Femur (tissue), 1 donor: ENCODE measurements around the gene EGFL8.
A peak's percentile ranks its signal among the peaks of the same experiment; 100 is the strongest.
"Not testable (repeated sequence)": the region's sequence is repeated elsewhere in the genome, so short reads cannot be mapped to it uniquely, and the experiment has no call there.

Experiments used
- DNase-seq: peaks from one replicate; pipeline ENCODE4 v3.0.0-alpha.2; 2017

Gene EGFL8

DNA sequence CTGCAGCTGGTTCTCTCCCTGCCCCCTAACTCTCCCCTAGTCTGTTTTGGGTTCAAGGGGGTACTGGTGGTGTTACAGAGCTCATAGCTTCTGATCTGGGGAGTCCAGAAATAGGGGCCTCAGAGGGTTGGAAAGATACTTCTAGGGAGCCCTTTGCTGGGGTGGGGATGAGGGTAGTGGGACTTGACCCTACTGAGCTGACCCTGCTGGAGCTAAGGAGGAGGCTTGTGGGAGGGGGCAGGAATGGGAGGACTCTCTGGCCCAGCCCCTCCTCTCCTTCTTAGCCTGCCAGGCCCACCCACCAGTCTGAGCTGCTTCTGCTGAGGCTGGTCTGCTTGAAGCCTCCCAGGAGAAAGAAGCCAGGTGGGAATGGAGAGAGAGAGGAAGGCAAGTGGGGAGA, at the start of gene EGFL8:
Gene EGFL8 (plus strand): TSS at position 301 of the 400 bp plus-strand sequence. CDS start 1,571 bp downstream, outside the sequence.
- peak; percentile 20 for DNase-seq

DNA sequence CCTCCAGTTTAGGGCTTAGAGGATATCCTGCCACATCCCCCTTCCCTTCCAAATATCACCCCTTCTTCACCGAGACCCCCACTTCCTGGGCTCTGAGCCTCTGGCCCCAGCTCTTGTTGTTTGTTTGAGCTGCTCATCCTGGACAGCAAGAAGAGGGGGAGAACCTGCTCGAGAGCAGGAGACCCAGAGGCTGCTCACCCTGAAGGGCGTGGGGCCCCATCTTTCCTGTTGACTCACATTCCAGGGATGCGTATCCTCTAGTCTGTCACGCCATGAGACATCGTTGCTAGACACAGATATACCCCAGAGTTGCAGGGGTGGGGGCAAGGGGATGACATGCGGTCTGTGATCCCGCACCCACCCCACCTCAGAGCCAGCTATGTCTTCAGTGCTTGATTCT, 49.6 kb upstream of the EGFL8 start:
- DNase-seq: peak; percentile 47

DNA sequence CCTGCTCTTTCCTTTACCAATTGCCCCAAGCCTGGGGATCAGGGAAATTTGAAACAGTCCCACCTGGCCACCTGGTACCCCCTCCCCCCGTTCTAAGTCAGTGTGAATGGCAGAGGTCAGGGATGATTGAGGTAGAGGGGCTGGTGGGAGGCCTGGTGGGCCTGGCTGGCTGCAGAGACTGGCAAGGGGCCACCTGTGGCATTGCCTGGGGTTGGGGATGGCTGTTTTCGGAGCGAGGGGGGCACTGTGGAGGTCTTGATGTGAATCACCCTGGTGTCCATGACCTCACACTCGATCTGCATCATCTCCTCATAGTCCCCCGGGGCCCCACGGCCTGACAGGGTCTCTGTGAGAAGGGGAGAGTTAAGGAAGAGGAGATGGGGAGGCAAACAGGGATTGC, 48.8 kb upstream of the EGFL8 start:
- peak; percentile 36 for DNase-seq

DNA sequence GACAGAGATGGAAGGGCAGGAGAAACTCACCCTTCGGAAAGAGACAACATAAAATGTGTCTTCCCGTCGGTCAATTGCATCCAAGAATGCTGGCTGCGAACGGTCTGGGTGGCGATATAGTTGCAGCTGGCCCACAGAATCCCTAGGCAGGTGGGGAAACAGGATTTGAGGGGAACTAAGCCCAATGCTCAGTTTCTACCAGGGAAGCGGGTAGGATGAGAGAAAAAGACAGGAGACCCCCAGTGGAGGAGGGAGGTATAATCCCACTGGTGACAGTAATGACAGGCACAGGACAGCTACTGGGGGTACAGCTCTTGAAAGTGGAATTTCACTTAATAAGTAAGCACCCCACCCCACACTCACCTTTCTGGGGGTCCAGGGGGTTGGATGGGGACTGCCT, 47.7 kb upstream of the EGFL8 start:
- DNase-seq: no peak

DNA sequence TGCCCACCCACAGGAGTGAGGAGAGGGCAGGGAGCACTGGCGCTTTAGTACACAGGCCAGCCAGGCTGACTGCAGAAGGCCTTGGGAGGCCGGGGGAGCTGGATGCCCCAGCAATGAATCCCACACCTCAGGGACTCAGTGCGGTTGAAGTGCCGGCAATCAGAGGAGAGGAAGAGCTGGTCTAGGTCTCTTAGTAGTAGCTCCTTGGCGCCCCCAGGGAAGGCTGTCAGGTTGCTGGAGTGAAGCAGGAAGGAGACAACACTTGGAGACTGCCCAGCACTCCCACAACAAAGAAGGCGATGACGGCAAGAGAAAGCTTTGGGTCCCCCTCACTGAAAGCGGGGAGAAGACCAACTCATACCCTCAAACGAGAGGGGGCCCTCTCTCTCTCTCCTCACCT, 46.9 kb upstream of the EGFL8 start:
- no peak for DNase-seq

DNA sequence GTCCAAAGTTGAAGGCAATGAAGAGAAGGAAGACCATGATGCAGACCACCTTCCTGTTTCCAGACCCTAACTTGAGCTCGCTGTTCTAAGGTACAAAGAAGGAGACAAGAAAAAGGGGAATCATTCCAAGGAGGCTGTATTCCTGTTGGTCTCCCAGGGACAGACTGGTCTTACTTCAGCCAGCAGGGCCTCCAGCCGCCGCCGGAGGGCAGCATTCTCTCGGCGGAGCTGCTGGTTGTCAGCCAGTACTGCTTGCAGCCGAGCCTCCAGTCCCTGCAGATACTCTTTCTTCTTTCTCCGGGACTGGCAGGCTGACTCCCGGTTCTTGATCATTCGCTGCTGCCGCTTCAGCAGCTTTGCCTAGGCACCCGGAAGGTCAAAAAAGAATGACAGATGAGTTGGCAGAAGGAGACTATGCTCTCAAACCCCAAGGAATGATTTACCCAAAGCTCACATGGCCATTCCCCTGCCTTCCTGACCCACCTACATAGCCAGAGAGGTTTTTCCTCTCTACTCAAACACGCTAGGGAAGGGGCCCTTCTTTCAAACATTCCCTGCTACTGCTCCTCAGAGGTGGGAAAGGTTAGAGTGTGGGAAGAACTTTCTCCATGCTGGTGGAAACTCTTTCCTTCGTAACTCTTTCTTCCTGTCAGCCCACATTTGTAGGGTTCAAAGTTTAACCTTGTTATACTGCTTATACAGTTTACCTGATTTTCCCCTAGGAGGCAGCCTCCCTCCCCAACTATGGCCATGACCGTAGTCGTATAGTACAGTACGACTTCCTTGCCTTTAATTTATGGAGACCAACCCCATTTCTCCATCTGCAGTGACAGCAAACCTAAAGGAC, 45.4 kb upstream of the EGFL8 start:
- DNase-seq: peak; percentile 92

DNA sequence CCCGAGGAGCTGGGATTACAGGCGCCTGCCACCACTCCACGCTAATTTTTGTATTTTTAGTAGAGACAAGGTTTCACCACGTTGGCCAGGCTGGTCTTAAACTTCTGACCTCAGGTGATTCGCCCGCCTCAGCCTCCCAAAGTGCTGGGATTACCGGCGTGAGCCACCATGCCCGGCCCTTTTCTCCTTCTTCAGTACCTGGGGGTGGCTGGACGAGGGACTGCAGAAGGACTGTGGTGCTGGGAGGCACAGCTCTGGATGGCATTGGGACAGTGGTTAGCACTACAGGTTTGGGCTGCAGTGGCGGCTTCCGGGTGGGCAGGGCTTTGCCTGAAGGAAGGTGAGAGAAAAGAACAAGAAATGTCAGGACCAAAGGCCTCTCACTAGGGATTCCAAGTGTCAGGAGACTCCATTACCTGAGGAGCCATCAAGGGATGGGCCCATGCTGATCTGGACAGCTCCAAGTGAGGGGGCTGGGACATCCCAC, 43.8 kb upstream of the EGFL8 start:
- DNase-seq: no peak

DNA sequence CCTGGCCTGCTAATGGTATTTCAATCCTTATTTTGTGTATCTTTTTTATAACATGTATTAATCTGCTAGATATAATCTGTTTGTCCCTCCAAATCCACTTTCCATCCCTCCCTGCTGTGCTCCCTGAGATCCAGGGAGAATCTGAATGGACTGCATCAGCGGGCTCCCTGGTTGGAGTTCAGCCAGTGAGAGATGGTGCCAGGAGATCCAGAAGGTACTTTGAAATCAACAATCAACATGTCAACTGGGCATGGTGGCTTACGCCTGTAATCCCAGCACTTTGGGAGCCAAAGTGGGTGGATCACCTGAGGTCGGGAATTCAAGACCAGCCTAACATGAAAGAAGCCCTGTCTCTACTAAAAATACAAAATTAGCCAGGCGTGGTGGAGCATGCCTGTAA, 40.7 kb upstream of the EGFL8 start:
- no peak for DNase-seq

DNA sequence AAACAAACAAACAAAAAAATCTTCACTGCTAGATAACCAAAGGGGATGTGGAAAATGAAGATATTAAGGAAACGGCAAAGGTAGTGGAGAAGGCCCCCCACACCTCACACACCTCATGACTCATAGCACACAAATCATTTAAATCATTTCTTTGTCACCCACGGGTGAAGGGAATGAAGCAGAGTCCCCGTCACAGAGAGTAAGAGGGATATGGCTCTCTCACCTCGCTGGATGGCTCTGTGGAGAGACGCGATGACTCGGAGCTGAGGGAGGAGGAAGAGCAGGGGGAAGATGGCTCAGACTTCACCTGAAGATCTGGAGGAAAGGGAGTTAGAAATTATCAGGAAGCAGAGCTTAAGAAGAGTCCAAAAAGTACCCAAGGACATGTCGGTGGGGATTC, 37.5 kb upstream of the EGFL8 start:
- DNase-seq: no peak

DNA sequence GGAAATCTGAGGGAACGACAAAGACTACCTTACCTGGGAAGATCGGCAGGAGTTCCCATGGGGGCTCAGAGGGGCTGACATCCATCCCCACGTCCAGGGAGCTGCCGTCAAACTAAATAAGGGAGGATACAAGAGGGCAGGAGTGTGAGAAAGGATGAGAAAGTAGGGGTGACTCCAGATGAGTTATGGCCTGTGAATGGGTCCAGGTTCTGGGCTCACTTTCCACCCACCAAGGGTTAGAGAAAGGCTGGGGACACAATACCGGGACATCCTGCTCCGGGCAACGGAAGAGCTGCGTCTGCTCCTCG, 37.0 kb upstream of the EGFL8 start:
- DNase-seq: no peak

DNA sequence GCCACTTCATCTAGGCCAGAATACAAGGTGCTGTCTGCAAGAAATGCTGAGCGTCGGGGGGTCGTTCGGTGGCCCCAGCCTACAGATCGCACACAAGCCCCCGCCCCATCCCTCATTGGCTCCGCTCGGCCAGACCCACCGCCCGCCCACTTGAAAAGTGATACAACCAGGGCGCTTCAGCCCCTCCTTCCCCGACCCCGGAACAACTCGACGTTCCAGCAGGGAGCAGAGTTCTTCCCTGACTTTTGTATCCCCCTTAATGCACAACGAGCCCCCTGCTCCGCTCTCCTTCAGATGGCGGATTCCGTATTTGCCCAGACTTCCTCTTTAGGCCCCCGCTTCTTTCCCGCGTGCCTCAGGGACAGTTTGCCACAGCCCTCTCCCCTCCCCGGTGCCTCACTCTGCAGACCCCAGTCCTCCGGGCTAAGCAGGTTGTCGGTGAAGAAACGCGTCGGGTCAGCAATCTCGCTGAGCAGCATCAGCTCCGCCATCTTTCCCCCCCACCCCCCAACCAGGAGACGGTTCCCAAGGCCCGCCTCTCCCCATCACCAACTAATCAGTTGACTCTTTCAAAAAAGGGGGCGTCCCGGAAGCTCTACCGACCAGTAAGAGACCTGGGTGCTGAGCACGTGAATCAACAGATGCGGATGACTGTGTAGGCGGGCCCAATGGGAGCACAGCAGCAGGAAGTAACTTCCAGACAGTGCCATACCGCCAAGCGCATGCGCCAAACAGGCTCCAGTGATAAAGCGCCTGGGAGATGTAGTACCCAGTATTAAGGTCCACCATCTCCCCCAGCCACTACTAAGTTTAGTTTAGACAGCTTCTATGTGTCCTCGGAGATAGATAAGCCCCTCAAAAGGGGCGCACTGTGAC, 36.4 kb upstream of the EGFL8 start, which contains the start of gene ATF6B:
Gene ATF6B (minus strand): TSS at position 530 of the 876 bp plus-strand sequence. CDS start 39 bp downstream, at position 491.
- DNase-seq: peak; percentile 99

DNA sequence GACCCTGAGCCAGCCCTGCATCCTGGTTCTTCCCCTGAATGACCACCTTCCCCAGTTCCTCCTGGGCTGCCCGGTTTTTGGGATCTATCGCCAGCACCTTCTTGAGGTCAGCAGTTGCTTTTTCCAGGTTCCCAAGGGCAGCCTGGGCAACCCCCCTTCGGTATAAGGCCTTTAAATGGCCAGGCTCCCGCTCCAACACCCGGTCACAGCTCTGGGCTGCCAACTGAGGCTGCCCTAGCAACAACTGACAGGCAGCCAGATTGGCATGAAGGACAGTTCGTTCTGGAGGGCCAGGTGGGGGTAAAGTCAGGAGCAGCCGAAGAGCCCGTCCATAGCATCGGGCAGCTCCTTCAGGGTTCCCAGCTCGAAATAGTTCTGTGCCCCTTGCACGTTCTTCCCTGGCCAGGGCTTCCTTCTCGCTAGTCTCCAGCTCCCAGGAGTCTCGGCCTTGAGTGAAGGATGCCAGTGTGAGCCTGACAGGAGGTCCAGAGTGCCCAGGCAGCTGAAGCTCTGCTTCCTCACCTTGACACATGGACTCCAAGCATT, 35.6 kb upstream of the EGFL8 start:
- DNase-seq: peak; percentile 29

DNA sequence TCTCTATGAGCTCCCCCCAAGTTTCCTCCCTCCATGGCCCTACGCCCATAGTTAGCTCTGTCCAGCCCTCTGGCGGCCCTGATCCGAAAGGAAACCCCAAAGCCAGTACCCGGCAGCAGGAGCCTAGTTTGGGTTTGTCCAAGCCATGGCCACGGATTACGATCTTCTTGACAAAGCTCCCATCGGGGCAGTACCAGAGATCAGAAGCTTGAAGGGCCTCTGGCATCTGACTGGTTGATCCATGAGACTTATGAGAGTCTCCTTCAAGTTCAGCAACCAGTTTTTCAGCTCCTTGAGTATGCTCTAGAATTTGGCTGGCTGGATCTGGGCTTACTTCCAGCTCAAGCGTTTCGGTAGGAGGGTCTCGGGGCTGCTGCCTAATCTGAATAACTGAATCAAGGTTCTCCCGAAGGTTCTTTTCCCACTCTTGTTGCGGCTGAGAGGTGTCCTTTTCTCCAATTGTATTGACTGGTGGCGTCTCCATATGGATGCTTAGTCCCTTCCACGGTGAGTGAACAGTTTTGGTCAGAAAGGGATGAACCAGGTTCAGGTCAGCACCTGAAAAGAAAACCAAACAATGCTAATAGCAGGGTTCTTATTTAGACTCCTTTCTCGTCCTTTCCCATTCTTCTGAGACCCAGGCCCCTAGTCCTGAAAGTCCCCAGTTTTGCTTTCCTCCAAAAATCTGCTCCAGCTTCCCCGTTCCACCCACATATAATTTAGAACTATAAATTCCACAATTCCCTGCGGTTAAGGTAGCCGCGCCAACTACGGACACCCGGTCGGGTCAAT, 34.9 kb upstream of the EGFL8 start:
- peak; percentile 38 for DNase-seq

DNA sequence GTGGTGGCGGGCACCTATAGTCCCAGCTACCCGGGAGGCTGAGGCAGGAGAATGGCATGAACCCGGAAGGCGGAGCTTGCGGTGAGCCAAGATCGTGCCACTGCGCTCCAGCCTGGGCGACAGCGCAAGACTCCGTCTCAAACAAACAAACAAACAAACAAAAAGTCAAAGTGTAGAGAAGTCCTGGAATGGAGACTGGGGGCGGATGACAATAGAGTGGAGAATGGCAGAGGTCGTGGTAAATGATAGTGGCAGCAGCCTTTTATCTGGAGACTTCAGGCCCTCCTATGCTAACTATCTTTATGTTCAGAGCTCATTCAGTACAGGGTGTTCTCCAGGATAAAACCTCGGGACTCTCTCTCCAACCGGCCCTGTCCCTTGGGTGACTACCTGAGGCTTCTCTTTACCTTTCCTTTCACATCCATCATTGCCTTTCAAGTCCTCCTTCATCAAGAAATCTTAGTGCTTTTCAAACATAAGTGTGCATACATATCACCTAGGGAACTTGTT, 32.9 kb upstream of the EGFL8 start:
- DNase-seq: no peak

DNA sequence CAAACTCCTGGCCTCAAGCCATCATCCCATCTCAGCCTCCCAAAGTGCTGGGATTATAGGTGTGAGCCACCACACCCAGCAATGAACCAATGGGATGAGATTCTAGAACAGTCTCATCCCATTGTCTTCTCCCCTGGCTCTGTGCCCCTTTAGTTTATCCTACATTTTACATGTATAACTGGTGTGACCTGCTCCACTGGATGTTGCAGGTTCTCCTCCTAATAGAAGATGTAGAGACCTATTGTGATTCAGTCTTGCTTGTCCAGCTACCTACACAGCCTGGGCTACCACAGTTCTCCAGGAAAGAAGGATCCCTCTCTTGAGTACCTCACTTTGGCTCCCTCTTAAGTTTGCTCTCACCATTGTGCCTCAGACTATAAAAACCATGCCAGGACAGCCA, 32.3 kb upstream of the EGFL8 start:
- DNase-seq: no peak

DNA sequence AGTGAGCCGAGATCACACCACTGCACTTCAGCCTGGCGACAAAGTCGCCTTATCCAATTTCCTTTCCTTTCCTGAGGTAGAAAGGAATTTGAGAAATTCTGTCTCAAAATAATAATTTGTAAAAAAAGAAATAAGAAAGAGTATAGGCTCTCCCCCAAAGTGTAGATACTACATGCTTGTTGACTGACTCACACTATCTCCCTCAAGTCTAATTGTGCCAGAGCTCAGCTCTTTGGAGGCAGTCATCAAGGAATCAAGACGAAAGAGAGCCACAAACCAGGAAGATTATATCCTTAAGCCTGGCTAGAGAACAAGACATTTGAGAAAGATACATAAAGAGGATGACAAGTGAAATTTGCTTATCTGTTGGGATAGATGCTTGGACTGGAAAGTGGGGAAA, 30.6 kb upstream of the EGFL8 start:
- no peak for DNase-seq

DNA sequence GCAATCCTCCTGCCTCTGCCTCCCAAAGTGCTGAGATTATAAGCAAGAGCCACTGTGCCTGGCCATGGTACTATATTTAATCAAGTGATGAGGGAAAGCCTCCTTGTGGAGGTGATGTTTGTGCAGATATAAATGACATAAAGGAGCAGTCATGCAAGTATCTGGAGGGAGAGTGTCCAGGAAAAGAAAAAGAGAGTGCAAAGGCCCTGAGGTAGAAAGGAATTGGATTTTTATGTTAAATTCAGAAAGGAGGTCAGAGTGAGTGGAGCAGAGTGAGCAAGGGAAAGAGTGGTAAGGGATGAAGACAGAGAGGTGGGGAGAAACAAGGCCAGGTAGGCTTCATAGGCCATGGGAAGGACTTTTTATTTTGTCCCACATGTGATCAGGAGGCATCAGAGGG, 26.9 kb upstream of the EGFL8 start:
- no peak for DNase-seq

DNA sequence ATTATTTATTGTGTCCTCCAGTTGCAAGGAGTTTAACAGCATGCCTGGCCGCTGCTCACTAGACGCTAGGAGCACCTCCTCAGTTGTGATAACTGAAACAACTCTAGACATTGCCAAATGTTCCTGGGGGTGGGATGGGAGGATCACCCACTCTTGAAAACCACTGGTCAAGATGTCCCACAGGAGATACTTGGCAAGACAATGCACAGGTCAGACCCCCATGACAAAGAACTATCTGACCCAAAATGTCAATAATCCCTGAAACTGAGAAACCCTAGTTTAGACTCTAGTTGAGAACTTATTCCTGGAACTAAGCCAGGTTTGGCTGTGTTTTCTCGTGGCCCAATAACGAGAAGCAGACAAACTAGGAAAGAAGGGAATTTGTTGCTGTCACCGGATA, 24.8 kb upstream of the EGFL8 start:
- no peak for DNase-seq

DNA sequence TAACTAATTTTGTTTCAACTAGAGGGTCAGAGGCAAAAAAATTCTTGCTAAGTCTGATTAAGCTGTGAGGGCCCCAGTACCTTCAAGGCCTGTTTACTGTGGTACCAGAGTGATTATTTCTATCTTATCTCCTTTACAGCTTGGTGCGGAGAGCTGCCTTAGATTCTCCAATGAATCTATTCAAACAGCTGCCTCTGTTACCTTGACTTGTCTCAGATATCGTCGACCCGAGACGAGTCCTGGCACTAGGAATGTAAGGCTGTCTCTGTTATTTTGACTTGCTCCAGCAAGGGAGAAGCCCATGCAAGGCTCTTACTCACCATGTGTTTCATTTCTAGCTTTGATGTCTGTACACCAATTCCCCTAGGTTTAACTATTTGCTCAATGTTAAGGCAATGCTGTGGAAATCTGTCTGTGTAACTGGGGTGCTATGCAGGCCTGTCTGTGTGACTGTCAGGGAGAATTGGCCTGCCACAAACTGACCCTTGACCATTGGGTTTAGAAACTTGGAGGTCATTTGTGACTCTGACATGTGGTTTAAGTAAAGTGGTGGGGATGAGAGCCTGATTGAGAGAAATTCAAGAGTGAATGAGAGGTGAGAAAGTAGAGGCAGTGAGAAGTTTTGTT, 23.9 kb upstream of the EGFL8 start:
- DNase-seq: no peak

DNA sequence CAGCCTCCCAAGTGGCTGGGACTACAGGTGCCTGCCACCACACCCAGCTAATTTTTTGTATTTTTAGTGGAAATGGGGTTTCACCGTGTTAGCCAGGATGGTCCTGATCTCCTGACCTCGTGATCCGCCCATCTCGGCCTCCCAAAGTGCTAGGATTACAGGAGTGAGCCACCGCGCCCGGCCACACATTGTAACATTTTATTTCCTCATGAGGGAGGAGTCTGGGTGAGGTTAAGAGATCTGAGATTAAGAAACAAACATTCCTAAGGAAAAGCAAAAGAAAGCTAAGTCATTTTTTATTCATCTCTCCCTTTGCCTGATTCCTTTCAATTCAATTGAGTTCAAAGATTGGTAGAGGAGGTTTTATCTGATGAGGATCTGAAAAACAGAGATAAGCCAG, 20.2 kb upstream of the EGFL8 start:
- not testable (repeated sequence) for DNase-seq

DNA sequence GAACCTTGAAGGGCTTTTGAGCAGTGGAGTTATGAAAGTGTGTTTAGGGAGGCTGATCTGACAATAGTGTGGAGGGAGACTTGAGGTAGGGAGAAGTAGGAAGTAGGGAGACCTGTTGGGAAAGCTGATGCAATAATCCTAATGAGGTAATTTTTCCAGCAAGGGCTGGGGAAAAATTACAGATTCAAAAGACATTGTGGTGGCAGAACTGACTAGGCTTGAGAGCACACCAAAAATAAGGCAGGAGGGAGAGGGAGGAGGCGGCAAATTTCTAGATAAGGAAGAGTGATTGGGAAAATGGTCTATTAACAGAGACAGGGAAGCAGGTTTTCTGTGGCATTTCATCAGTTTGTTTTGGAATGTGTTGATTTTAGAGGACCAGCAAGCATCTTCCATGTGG, 18.1 kb upstream of the EGFL8 start:
- no peak for DNase-seq

DNA sequence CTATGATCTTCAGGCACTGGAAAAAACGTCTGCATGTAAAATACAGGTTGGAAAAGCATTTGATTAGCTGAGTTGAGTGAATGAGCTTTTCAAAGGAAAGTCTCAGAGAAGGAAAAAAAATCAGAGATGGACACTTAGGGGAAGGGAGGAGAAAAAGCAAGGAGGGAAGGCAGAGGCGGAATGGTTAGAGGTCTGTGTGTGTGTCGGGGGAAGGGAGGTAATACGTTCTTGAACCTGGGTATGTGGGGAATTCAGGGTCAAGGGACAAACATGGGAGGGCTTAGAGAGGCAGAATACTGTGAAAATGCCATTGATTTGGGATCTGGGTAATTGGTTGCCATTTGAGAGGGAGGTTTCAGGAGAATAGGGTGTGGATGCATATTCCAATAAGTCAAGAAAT, 17.7 kb upstream of the EGFL8 start:
- DNase-seq: no peak
